PC-3 (cell line): Measurements from ENCODE around the gene CD276.

ENCODE experiments used
- EZH2 ChIP-seq: fragments of 300-600 bp; sonication (generic); IDR thresholded peaks from one replicate; pipeline ENCODE4 v1.6.1; 2017; ENCODE audit warnings: antibody characterized with exemption, mild to moderate bottlenecking, low read length; ENCODE audit not compliant: unreplicated experiment
- TF ChIP-seq, protein P1 (sequence below): fragments of 300-600 bp; sonication (generic); conservative IDR thresholded peaks from 2 replicates; pipeline ENCODE4 v1.5.1; 2017; ENCODE audit warnings: antibody characterized with exemption, low read depth, mild to moderate bottlenecking, low read length

DNA sequence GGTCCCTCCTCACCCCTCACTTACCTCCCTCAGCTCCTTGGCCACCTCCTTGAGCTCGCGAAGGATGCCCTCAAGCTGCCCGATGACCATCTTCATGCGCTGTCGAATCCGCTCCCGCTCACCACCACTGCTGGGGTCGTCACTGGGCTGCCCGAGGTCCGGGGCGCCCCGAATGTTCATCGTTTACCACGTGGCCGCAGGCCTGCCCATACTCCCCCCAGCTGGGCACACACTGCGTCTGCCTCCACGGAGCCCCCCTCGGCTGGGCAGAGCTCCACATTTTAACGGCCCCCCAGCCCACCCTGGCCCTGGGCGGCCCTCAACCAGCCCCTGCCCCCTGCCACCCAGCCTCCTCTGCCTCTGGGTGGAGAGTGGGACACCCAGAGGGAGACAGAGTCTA lies 66.8 kb downstream of the CD276 start:
- TF ChIP-seq, protein P1, sequence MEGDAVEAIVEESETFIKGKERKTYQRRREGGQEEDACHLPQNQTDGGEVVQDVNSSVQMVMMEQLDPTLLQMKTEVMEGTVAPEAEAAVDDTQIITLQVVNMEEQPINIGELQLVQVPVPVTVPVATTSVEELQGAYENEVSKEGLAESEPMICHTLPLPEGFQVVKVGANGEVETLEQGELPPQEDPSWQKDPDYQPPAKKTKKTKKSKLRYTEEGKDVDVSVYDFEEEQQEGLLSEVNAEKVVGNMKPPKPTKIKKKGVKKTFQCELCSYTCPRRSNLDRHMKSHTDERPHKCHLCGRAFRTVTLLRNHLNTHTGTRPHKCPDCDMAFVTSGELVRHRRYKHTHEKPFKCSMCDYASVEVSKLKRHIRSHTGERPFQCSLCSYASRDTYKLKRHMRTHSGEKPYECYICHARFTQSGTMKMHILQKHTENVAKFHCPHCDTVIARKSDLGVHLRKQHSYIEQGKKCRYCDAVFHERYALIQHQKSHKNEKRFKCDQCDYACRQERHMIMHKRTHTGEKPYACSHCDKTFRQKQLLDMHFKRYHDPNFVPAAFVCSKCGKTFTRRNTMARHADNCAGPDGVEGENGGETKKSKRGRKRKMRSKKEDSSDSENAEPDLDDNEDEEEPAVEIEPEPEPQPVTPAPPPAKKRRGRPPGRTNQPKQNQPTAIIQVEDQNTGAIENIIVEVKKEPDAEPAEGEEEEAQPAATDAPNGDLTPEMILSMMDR = no peak
- no peak for TF ChIP-seq EZH2
